HG02938 (cell line): ENCODE results near the gene SASH1.

Experiments used
- ATAC-seq: cut with Tn5 transposase; IDR thresholded peaks from one replicate; pipeline ENCODE4 v1.9.1; 2021; ENCODE audit warnings: mild to moderate bottlenecking, moderate library complexity; ENCODE audit not compliant: unreplicated experiment

Gene SASH1

DNA sequence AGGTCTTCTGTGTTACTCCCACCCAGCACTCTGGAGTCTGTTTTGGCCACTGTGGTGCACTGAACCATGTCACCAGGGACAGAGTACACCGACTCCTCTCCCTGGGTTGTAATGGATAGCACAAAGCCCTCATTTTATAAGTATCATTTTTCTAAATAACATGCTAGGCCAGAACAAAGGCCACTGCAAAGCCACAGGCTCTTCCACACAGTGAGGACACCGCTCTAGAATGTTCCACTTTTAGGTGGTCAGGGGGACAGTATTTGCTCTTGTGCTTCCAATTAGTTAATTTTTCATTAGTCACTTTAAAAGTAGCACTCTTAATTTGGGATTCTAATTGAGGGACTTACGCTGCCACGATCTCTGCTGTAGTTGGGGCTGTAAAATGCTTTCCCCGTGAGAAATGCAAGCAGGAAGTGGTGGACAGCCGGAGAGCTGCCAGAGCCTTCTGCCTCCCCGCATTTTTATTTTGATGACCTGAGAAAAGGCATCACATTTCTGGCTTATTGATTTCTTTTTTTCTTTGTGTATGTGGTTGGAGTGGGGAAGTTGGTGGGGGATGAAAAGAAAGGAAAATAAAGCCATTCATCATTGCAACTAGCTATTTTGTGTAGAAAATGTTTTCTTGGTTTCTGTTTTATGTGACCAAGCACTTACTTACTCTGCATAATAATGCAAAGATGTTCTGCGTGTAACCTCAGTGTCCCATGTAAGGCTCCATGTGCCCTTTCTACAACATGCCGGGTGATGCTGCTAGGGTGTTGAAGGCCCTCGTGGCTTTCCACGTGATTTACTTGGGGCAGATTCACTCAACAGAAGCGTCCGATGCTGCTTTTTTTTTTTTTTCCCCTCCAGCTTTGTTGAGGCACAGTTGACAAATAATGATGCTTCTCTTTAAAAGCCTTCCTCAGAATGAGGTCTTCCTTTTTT is 195.9 kb downstream of the SASH1 start:
- no peak for ATAC-seq

DNA sequence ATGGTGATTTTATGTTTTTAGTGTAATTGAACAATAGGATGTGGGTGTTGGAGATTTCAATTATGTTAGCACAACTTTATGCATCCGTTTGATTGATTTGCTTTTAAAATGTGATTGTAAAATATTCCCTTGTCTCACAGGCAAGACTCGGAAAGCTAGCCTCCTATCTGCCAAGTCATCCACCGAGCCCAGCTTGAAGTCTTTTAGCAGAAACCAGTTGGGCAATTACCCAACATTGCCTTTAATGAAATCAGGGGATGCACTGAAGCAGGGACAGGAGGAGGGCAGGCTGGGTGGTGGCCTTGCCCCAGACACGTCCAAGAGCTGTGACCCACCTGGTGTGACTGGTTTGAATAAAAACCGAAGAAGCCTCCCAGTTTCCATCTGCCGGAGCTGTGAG is 200.9 kb downstream of the SASH1 start:
- ATAC-seq = no peak

DNA sequence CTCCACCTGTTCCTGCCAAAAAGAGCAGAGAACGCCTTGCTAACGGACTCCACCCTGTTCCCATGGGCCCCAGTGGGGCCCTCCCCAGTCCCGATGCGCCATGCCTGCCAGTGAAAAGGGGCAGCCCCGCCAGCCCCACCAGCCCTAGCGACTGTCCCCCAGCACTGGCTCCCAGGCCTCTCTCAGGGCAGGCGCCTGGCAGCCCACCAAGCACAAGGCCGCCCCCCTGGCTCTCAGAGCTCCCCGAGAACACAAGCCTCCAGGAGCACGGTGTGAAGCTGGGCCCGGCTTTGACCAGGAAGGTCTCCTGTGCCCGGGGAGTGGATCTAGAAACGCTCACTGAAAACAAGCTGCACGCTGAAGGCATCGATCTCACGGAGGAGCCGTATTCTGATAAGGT is 201.8 kb downstream of the SASH1 start:
- no peak for ATAC-seq

DNA sequence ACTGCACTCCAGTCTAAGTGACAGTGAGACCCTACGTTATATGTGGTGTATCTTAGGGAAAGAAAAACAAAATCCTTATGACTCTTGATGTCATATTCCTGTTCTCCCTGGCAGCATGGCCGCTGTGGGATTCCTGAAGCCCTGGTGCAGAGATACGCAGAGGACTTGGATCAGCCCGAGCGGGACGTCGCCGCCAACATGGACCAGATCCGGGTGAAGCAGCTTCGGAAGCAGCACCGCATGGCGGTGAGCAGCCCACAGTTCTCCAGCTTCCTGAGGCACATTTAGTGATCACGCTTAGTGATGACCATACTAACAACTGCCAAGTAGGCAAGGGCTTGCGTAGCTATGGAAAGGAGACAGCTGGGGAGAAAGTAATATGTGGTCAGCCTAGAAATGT is 203.3 kb downstream of the SASH1 start:
- ATAC-seq = no peak

DNA sequence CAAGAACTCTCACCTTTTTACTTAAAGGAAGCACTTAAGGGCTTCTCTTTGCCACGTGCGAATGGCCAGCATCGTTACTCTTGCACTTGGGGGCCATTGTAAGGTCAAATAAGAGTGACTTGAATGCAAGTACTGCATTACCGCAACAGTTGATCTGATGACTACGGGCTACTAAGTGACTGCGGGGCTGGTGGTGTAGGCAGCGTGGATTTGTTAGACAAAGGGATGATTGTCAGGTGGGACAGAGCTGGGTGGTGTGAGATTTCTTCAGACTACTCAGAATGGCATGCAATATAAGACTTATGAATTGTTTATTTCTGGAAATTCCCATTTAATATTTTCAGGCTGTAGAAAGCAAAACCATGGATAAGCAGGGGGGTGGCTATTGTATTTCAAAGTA is 204.5 kb downstream of the SASH1 start:
- ATAC-seq = no peak

DNA sequence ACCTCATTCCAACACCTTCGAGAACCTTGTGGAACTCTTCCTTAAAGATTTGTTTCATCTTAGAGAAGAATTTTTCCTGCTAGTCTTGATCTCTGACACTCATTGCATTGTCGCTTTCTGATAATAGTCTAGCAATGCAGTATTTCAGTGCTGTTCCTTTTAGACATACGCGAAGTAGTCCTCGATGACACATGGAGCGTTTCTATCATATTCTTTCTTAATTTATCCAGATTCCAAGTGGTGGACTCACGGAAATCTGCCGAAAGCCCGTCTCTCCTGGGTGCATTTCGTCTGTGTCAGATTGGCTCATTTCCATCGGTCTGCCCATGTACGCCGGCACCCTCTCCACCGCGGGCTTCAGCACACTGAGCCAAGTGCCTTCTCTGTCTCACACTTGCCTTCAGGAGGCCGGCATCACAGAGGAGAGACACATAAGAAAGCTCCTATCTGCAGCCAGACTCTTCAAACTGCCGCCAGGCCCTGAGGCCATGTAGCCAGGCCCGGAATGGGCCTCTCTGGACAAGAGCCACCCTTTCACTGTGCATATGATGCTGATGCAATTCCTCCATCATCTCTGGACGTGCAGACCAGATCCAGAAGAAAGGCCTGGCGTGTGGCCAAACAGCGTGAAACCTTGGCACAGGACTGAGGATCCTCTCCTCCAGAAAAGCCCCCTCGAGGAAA is 205.6 kb downstream of the SASH1 start:
- ATAC-seq = no peak

DNA sequence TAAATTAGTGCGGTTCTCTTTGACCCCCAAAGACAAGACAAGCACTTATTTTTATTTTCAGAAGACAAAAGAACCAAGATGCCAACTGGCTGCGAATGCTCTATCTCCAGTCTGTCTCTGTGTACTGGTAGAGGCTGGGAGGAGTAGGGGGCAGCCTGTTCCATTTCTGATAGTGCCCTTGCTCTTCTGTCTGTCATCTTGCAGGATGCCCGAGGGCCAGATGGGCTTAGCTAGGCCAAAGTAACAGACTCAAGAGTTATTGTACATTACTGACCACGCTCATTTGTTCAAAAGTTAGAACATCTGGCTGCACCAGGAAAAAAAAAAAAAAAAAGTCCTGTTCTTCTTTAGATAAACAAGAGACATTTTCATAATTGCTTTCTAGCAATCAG is 206.1 kb downstream of the SASH1 start:
- ATAC-seq = no peak

DNA sequence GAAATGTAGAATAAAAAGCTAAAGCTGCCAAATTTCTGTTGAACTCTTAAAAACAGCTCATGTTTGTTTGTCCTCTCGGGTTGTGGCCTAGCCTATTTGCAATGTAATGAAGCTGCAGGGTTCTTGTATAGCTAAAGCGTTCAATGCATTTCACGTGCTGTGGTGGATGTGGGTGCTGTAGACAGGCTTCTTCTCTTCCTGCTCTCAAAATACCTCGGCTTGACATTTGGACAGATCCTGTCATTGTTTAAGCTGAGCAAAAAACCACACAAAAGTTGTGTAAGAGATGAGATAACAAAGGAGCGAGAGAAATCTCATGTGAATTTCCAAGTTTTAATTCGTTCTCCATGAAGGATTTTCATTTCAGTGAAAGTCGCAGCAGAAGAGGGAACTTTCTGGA is 207.9 kb downstream of the SASH1 start:
- no peak for ATAC-seq

DNA sequence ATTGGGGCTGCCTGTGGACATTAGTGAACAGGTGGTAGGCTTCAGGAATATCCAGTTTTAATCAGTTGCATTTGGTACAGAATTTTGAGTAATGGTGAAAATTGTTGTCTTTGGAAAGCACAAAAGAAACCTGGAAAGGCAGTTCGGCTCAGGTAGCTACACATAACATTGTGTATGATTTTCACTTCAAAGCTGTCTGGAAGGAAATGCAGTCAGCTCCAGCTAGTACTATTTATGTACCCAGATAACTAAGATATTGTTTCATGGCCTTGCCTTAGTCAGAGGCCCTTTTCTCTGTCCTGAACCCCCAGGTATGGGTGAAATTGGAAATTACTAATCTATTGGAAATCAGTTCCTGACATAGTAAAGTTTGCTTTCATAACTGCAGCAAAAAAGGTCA is 208.6 kb downstream of the SASH1 start:
- no peak for ATAC-seq

DNA sequence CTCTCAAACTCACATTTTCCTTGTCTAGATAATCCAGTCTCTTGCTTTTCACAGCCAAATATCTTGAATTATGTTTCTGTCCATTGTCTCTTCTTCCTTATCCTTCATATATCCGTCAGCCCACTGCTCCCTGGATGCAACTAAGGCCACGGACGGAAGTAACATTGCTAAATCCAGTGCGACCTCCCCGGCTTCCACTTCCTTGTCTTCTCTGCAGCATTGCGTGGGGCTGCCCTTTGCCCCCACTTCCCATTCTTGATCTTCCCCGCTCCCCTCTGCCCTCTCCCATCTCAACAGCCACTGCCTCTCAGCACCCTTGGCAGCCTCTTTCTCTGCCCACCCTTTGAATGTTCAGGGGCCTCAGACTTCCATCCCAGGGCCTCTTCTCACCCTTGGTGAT is 213.8 kb downstream of the SASH1 start:
- ATAC-seq = no peak

DNA sequence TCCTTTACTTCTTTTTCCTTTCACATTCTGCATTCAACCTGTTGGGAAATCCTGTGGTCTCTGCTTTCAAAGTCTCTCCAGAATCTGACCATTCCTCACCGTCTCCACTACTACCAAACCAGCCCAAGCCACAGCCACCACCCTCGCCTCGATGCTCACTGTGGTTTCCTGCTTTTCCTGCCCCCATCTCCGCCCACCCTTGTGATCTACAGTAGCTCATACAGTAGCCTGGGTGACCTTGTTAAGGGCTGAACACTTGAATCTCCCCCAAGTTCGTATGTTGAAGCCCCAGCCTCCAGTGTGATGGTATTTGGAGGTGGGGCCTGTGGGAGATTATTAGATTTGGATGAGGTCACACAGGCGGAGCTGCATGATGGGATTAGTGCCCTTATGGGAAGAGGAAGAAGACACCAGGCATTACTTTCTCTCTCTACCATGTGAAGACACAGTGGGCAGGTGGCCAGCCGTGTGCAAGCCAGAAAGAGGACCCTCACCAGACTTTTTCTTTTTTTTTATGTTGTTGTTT is 215.2 kb downstream of the SASH1 start:
- no peak for ATAC-seq

DNA sequence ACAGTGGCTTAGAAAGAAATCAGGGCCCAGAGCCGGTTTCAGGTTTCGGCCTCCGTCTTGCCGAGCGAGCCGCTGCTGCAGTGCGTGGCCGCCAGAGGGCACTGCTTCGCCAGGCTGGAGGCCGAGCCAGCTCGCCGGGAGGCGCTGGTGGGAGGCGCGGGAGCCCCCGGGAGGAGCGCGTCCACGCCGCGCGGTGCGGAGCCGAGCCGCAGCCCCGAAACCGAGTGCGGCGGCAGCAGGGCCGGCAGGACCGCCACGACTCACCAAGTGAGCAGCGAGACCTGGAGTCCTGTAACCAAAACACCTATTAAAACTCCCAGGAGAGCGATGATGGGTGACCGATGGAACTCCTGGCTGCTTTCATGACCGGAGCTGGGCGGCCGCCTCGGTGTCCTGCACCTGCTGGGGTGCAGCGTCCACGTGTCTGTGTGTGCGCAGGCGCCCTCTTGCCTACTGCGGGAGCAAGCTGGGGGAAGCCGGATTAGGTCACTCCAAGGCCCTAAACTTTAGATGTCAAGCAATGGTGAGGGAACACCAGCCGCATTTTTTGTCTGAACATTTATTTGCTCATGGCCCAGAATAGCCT is 217.3 kb downstream of the SASH1 start:
- ATAC-seq = peak; percentile 68

DNA sequence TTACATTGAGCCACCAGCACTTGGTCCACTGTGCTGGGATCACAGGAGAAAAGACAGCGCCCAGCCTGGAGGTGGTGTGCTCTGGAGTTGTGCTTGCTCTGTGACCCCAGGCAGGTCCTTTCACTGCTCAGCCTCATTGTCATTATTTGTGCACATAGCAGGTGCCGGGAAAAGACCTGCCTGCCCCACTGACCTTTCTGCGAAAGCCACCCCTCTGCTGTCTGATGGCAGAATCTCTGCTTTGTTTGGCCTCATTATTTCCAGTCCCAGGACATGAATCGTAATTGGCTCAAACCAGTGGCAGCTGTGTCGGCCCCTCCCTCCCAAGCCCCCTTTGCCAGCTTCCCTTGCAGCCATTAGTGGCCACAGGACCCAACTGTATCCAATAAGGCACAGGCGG is 219.0 kb downstream of the SASH1 start:
- no peak for ATAC-seq

DNA sequence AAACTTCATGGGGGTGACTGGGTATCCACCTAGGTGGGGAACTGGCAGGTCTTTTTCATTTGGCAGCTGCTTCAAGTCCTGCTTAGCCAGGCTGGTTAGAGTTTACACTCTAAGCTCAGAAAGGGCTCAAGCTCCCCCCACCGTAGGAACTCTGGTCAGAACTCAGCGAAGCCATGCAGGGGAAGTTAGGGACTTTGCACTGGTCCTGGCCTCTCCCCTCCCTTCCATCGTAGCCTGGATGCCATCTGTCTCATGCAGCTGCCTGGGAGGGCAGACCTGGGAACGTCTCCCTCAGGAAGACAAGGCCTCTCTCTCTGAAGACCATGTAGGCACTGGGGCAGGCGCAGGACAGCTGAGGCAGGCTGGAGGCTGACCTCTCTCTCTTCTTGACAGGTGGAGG is 220.4 kb downstream of the SASH1 start:
- no peak for ATAC-seq

DNA sequence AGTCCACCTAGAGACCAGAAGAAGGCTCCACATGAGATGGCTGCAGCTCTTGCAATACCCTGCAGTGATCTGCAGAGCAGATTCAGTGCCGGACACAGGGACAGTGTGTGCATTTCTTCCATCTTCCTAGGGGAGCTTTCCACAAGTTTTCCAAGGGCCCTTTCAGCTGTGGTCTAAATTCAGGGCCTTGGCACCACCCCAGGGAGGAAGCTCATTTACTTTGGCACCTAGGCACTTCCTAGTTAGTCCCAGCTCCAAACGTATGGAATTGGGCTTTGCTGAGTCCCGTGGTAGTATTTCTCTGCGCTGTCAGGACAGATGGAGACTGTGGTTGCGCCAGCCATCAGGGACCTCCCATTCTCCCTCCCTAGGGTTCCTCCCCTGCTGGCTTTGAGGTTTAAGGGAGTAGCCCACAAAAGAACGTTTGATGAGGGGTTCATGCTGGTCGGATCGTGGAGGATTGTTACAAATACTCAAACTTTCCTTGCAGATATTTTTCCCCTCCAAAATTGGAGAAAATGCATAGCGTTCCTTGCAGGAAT is 221.9 kb downstream of the SASH1 start:
- ATAC-seq = no peak

DNA sequence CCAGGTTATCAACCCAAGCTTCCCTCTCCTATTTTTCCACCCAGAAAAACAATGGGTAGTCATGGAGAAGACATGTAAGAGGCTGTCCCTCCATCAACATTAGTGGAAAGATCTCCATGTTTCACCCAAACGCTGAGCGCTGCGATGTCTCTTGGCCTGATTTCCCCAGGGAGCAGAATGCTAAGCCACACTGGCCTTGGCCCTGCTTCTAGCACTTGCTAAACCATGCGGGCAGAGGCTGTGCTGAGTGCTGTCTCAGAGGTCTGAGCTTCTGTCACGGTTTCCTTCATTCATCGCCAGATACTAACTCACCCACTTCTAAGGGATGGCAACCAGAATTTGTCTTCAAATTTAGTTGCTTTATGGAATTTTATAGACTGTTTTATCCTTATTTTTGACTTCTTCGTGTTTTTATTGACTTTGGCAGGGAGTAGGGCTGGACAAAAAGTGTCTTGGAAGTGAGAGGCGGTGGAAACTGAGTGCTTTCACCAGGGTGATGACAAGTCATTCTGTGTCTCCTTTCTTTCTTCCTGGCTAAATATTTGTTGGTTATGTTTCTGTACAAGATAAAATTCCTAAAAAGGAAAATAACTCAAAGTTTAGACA is 222.8 kb downstream of the SASH1 start:
- ATAC-seq = no peak

DNA sequence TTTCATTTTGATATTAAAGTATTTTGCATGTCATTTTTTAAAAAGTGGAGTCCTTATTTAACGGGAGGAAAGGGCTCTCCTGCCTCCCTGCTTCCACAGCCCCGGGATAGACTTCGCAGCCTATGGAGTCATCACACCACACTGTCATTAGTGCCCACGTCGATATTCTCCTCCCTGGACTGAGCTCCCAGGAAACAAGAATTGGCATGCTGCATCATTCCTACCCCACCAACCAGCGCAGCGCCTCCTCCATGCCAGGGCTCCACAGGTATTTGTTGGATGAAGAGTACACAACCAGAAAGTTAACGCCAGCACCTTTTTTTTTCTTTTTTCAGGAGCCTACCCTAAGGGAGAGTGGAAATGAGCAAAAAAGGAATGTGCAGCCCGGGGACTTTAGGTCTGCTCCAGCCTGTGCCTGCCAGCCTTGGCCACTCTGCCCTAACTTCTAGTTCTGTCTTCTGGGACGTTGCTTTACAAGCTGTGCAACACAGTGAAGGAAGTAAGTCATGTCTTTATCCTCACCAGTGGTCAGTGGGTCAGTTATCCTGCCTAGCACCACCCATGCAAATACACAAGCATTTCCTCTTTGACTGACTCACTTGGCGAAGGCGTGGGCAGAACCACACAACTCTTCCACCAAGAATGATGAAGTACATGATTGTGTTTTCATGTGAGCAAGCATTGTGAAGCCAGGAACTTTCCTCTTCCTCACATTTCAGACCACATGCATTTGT is 223.5 kb downstream of the SASH1 start:
- ATAC-seq = peak; percentile 41

DNA sequence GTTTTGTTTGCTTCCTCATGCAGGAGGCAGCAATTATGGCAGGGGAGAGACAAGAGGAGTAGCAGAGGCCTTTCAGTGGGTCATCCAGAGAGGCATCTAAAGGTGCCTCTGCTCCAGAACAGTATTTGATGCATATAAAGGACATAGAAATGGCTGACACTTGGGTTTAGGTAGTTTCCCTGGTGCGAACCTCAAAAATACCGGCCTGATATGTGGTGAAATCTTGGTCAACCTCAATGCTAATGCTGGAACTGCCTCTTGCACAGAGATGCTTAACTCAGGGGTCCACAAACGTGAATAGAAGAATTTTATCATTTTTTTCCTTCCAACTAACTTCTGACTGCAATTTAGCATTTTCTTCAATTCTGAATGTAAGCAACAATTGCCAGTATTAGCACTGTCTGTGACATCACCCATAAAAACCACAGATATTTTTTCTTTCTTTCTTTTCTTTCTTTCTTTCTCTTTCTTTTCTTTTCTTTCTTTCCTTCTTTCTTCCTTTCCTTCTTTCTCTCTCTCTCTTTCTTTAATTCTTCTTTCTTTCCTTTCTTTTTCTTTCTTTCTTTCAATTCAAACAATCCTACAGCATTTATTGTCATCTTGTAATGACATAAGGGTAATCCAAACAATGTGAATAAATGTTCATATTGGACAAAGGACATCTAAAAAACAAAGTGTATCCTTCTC is 224.2 kb downstream of the SASH1 start:
- peak; percentile 64 for ATAC-seq

DNA sequence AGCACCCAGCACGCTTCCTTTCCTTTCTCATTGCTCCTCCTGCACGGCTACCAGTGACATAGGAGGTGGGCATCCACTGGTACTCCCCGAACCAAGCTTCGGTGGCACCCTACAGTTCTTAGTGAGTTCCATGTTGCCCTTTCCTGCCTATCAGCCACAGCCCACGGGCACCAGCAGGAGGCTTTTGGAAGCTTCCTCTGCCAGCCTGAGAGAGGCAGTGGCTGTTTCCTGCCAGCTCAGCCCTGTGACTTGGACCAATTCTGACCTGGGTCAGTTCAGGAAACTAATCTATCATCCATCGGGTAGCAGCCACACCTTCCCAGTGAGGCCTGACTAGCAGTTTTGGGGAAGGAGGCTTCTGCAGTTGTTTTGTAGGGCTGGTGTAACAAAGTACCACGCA is 227.8 kb downstream of the SASH1 start:
- no peak for ATAC-seq
